ENCODE data around the gene SLC39A11. TPM values are rescaled to one million over a fixed set of nuclear protein-coding genes. Genes with fewer than 3 reads are reported as not detected.
A peak's percentile ranks its signal among the peaks of the same experiment; 100 is the strongest.

Gene SLC39A11
- total RNA-seq, 2 donors from 2014 or later: 23.3 to 32.5 TPM

- H3K9me3 ChIP-seq (ENCODE audit: control insufficient read depth, low read length, poor library complexity, severe bottlenecking): no peaks in the 10 kb centered on the region
- peaks cover 4% of the 10 kb centered on the region for H3K4me1 Mint-ChIP-seq
- ATAC-seq: no peak
- H3K27me3 Mint-ChIP-seq: peaks cover 4% of the 10 kb centered on the region
- H3K4me3 Mint-ChIP-seq: no peak overlapping the region
- no peak overlapping the region for H3K27ac Mint-ChIP-seq
- H3K36me3 Mint-ChIP-seq (ENCODE audit: low read depth): no peaks in the 10 kb centered on the region
- DNase-seq: no peak
Measured at GRCh38 chr17:73126716-73127473, 34.4 kb upstream of the SLC39A11 start.

- no peaks in the 10 kb centered on the region for H3K9me3 ChIP-seq (ENCODE audit: control insufficient read depth, low read length, poor library complexity, severe bottlenecking)
- no peak overlapping the region for H3K27ac Mint-ChIP-seq
- H3K4me1 Mint-ChIP-seq: peaks cover 7% of the 10 kb centered on the region
- DNase-seq (no peak), ATAC-seq (no peak)
- no peaks in the 10 kb centered on the region for H3K36me3 Mint-ChIP-seq (ENCODE audit: low read depth)
- peaks cover 4% of the 10 kb centered on the region for H3K27me3 Mint-ChIP-seq
- no peak overlapping the region for H3K4me3 Mint-ChIP-seq
Measured at GRCh38 chr17:73123606-73124320, 31.3 kb upstream of the SLC39A11 start.

- Mint-ChIP-seq H3K4me3 (no peak overlapping the region), H3K36me3 (ENCODE audit: low read depth) (no peaks in the 10 kb centered on the region), H3K4me1 (peaks cover 7% of the 10 kb centered on the region), H3K27ac (no peak overlapping the region), H3K27me3 (peaks cover 4% of the 10 kb centered on the region)
- no peaks in the 10 kb centered on the region for H3K9me3 ChIP-seq (ENCODE audit: control insufficient read depth, low read length, poor library complexity, severe bottlenecking)
- DNase-seq: no peak
- no peak for ATAC-seq
Measured at GRCh38 chr17:73122953-73123605, 30.6 kb upstream of the SLC39A11 start.

- ATAC-seq (no peak), DNase-seq (no peak)
- no peak overlapping the region for H3K4me3 Mint-ChIP-seq
- peaks cover 4% of the 10 kb centered on the region for H3K27me3 Mint-ChIP-seq
- H3K4me1 Mint-ChIP-seq: peaks cover 7% of the 10 kb centered on the region
- no peaks in the 10 kb centered on the region for H3K36me3 Mint-ChIP-seq (ENCODE audit: low read depth)
- H3K27ac Mint-ChIP-seq: no peak overlapping the region
- no peaks in the 10 kb centered on the region for H3K9me3 ChIP-seq (ENCODE audit: control insufficient read depth, low read length, poor library complexity, severe bottlenecking)
Measured at GRCh38 chr17:73121506-73121905, 29.0 kb upstream of the SLC39A11 start.

GRCh38 chr17:73119631-73120030 lies 27.1 kb upstream of the SLC39A11 start:
- no peaks in the 10 kb centered on the region for H3K9me3 ChIP-seq (ENCODE audit: control insufficient read depth, low read length, poor library complexity, severe bottlenecking)
- ATAC-seq (no peak), DNase-seq (no peak)
- Mint-ChIP-seq H3K27ac (no peak overlapping the region), H3K36me3 (ENCODE audit: low read depth) (no peaks in the 10 kb centered on the region), H3K4me1 (peaks cover 7% of the 10 kb centered on the region), H3K27me3 (peaks cover 10% of the 10 kb centered on the region), H3K4me3 (no peak overlapping the region)

GRCh38 chr17:73118951-73119391 lies 26.5 kb upstream of the SLC39A11 start:
- H3K4me3 Mint-ChIP-seq: no peak overlapping the region
- DNase-seq: no peak
- no peak overlapping the region for H3K27ac Mint-ChIP-seq
- H3K4me1 Mint-ChIP-seq: peaks cover 7% of the 10 kb centered on the region
- H3K9me3 ChIP-seq (ENCODE audit: control insufficient read depth, low read length, poor library complexity, severe bottlenecking): no peaks in the 10 kb centered on the region
- no peaks in the 10 kb centered on the region for H3K36me3 Mint-ChIP-seq (ENCODE audit: low read depth)
- peaks cover 10% of the 10 kb centered on the region for H3K27me3 Mint-ChIP-seq
- ATAC-seq: no peak

- Mint-ChIP-seq H3K36me3 (ENCODE audit: low read depth) (no peaks in the 10 kb centered on the region), H3K27ac (no peak overlapping the region), H3K27me3 (peaks cover 10% of the 10 kb centered on the region), H3K4me3 (no peak overlapping the region), H3K4me1 (peaks cover 7% of the 10 kb centered on the region)
- ATAC-seq: no peak
- no peaks in the 10 kb centered on the region for H3K9me3 ChIP-seq (ENCODE audit: control insufficient read depth, low read length, poor library complexity, severe bottlenecking)
- no peak for DNase-seq
Measured at GRCh38 chr17:73118139-73118538, 25.7 kb upstream of the SLC39A11 start.

GRCh38 chr17:73112246-73112645 lies 19.8 kb upstream of the SLC39A11 start:
- ATAC-seq (no peak), DNase-seq (no peak)
- Mint-ChIP-seq H3K27ac (no peak overlapping the region), H3K4me3 (no peak overlapping the region), H3K4me1 (no peaks in the 10 kb centered on the region), H3K36me3 (ENCODE audit: low read depth) (no peaks in the 10 kb centered on the region), H3K27me3 (peaks cover 6% of the 10 kb centered on the region)
- H3K9me3 ChIP-seq (ENCODE audit: control insufficient read depth, low read length, poor library complexity, severe bottlenecking): no peaks in the 10 kb centered on the region

- Mint-ChIP-seq H3K36me3 (ENCODE audit: low read depth) (no peaks in the 10 kb centered on the region), H3K4me3 (no peak overlapping the region), H3K27ac (no peak overlapping the region), H3K27me3 (peaks cover 6% of the 10 kb centered on the region), H3K4me1 (no peaks in the 10 kb centered on the region)
- DNase-seq (no peak), ATAC-seq (no peak)
- no peaks in the 10 kb centered on the region for H3K9me3 ChIP-seq (ENCODE audit: control insufficient read depth, low read length, poor library complexity, severe bottlenecking)
Measured at GRCh38 chr17:73111386-73111785, 18.9 kb upstream of the SLC39A11 start.

GRCh38 chr17:73107191-73107590 lies 14.7 kb upstream of the SLC39A11 start:
- Mint-ChIP-seq H3K27me3 (peaks cover 15% of the 10 kb centered on the region), H3K27ac (no peak overlapping the region), H3K4me1 (no peaks in the 10 kb centered on the region), H3K36me3 (ENCODE audit: low read depth) (no peaks in the 10 kb centered on the region), H3K4me3 (no peak overlapping the region)
- DNase-seq (no peak), ATAC-seq (no peak)
- no peaks in the 10 kb centered on the region for H3K9me3 ChIP-seq (ENCODE audit: control insufficient read depth, low read length, poor library complexity, severe bottlenecking)

GRCh38 chr17:73105431-73105830 lies 12.9 kb upstream of the SLC39A11 start:
- Mint-ChIP-seq H3K4me1 (no peaks in the 10 kb centered on the region), H3K27ac (peak overlapping the region; percentile 47), H3K27me3 (peaks cover 15% of the 10 kb centered on the region), H3K36me3 (ENCODE audit: low read depth) (no peaks in the 10 kb centered on the region), H3K4me3 (no peak overlapping the region)
- H3K9me3 ChIP-seq (ENCODE audit: control insufficient read depth, low read length, poor library complexity, severe bottlenecking): no peaks in the 10 kb centered on the region
- no peak for DNase-seq
- no peak for ATAC-seq

- peaks cover 23% of the 10 kb centered on the region for H3K27me3 Mint-ChIP-seq
- no peaks in the 10 kb centered on the region for H3K9me3 ChIP-seq (ENCODE audit: control insufficient read depth, low read length, poor library complexity, severe bottlenecking)
- no peaks in the 10 kb centered on the region for H3K36me3 Mint-ChIP-seq (ENCODE audit: low read depth)
- ATAC-seq (no peak), DNase-seq (no peak)
- H3K4me1 Mint-ChIP-seq: no peaks in the 10 kb centered on the region
- H3K27ac Mint-ChIP-seq: no peak overlapping the region
- no peak overlapping the region for H3K4me3 Mint-ChIP-seq
Measured at GRCh38 chr17:73104450-73104849, 12.0 kb upstream of the SLC39A11 start.

GRCh38 chr17:73103641-73104335 lies 11.3 kb upstream of the SLC39A11 start:
- H3K4me3 Mint-ChIP-seq: no peak overlapping the region
- ATAC-seq (no peak), DNase-seq (no peak)
- no peak overlapping the region for H3K27ac Mint-ChIP-seq
- H3K4me1 Mint-ChIP-seq: no peaks in the 10 kb centered on the region
- no peaks in the 10 kb centered on the region for H3K36me3 Mint-ChIP-seq (ENCODE audit: low read depth)
- H3K27me3 Mint-ChIP-seq: peaks cover 28% of the 10 kb centered on the region
- H3K9me3 ChIP-seq (ENCODE audit: control insufficient read depth, low read length, poor library complexity, severe bottlenecking): no peaks in the 10 kb centered on the region
